ENCODE data around the gene PDS5B. TPM values are rescaled to one million over a fixed set of nuclear protein-coding genes. Genes with fewer than 3 reads are reported as not detected.

PDS5B gene
- total RNA-seq, 4 donors from 2014 or later: 48.8 to 77.1 (median 52.7) TPM

DNA sequence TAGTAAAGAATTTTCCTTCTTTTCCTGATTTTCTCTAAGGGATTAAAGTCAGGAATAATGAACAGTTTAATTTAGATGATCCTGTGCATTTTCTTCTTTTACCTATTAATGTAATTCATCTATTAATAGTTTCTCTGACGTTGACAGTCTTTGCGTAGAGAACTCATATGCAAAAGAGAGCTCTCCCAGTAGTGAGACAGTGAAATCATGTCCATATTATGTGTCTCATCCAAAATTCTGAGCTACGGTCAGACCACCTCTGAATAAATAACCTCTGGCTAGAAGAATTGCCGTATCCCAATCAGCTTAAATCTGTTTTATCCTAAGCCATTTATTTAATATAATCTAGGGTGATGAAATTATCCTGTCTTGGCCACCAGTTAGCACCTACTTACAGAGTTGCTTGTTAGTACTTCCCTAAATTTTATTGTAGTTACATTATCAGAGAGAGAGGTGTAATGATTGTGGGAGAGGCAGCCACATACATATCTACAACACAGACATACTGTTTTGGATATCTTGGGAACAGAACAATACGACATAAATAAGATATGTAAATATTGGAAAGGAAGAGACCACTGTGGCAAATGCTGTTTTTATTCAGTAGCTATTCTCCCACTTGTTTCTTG is 30.7 kb downstream of the PDS5B start:
- Histone ChIP-seq H3K4me3 (no peak overlapping the region), H3K9me3 (peaks cover 0 to 6% (median 0%) of the 10 kb centered on the region in 4 donors), H3K27ac (no peak overlapping the region), H3K27me3 (no peaks in the 10 kb centered on the region), H3K4me1 (peaks cover 0 to 3% (median 0%) of the 10 kb centered on the region in 4 donors), H3K36me3 (no peaks in the 10 kb centered on the region)
- DNase-seq (ENCODE audit: low spot score in 2 of 2): no peak
- TF ChIP-seq, protein P1, sequence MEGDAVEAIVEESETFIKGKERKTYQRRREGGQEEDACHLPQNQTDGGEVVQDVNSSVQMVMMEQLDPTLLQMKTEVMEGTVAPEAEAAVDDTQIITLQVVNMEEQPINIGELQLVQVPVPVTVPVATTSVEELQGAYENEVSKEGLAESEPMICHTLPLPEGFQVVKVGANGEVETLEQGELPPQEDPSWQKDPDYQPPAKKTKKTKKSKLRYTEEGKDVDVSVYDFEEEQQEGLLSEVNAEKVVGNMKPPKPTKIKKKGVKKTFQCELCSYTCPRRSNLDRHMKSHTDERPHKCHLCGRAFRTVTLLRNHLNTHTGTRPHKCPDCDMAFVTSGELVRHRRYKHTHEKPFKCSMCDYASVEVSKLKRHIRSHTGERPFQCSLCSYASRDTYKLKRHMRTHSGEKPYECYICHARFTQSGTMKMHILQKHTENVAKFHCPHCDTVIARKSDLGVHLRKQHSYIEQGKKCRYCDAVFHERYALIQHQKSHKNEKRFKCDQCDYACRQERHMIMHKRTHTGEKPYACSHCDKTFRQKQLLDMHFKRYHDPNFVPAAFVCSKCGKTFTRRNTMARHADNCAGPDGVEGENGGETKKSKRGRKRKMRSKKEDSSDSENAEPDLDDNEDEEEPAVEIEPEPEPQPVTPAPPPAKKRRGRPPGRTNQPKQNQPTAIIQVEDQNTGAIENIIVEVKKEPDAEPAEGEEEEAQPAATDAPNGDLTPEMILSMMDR (IDR thresholded peaks at IDR 0.05): no peak
- TF ChIP-seq POLR2A (IDR thresholded peaks at IDR 0.05): no peak
- no peak for TF ChIP-seq EP300 (IDR thresholded peaks at IDR 0.05)
- 81 to 84% methylated on average over 5 of the region's 5 CpGs for WGBS, 2 donors

DNA sequence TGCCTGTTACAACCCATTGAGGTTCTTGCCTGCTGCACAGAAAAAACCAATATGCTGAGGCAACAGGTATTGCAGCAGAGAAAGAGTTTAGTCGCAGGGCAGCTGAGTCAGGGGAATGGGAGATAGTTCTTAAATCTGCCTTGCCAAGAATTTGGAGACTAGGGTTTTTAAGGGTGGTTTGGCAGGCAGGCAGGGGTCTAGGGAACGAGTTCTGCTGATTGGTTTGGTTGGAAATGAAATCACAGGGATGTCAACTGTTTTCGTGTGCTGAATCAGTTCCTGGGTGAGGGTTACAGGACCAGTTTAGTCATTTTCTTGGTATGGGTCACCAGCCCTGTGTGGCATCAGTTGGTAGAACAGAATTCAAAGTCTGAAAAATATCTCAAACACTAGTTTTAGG is 36.6 kb downstream of the PDS5B start:
- TF ChIP-seq, protein P1 (IDR thresholded peaks at IDR 0.05): no peak
- no peak for TF ChIP-seq EP300 (IDR thresholded peaks at IDR 0.05)
- TF ChIP-seq POLR2A (IDR thresholded peaks at IDR 0.05): no peak
- Histone ChIP-seq H3K36me3 (peaks cover 0 to 3% (median 0%) of the 10 kb centered on the region in 3 donors), H3K4me3 (no peak overlapping the region), H3K27ac (no peak overlapping the region), H3K27me3 (no peaks in the 10 kb centered on the region), H3K9me3 (peaks cover 0 to 21% (median 3%) of the 10 kb centered on the region in 4 donors), H3K4me1 (peaks cover 0 to 43% (median 18%) of the 10 kb centered on the region in 4 donors)
- no peak for DNase-seq (ENCODE audit: low spot score in 2 of 2)
- 94 to 97% methylated on average over 3 of the region's 3 CpGs for WGBS, 2 donors

DNA sequence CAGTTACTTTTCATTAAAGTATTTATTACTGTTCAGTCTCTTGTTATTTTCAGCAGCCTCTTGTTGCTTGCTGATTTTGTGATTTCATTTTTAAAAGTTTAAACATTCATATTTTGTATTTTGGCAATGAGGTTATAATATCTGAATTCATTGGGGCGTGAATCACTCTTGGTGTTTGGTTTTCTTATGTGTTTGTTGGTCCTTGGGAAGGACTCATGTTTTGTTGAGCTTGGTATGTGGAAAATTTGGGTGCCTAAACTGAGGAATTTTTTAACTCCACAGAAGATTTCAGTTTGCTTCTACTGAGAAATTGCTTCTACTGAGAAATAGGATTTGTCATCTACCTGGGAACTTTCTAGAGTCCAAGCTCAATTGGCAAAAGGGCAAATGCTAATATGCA is 38.2 kb downstream of the PDS5B start:
- Histone ChIP-seq H3K36me3 (peaks cover 0 to 3% (median 0%) of the 10 kb centered on the region in 3 donors), H3K27ac (no peak overlapping the region), H3K27me3 (no peaks in the 10 kb centered on the region), H3K4me3 (no peak overlapping the region), H3K9me3 (peaks cover 0 to 21% (median 3%) of the 10 kb centered on the region in 4 donors), H3K4me1 (peaks cover 0 to 47% (median 18%) of the 10 kb centered on the region in 4 donors)
- WGBS, 2 donors: 33 to 42% methylated on average over 1 of the region's 1 CpG
- DNase-seq (ENCODE audit: low spot score in 2 of 2): no peak
- no peak for TF ChIP-seq POLR2A (IDR thresholded peaks at IDR 0.05)
- TF ChIP-seq EP300 (IDR thresholded peaks at IDR 0.05): no peak
- TF ChIP-seq, protein P1 (IDR thresholded peaks at IDR 0.05): no peak

DNA sequence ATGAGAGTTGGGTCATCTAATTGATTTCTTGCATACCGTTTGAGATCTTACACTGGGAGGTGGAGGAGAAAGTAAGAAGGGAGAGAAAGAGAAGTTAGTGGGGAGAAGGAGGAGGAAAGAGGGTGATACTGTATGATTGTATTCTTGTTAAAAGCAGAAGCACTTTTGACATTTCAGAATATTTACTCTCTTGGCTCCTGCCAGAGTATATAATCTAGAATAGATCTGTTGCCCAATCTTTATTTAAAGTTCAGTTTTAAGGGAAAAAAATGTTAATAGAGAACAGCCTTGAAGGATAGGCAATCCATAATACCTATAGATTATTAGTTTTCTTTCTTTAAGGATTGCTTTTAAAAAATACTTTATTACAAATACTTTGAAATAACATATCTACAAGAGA is 41.5 kb downstream of the PDS5B start:
- H3K36me3 ChIP-seq: peaks cover 0 to under 1% (median 0%) of the 10 kb centered on the region in 3 donors
- H3K4me1 ChIP-seq: peaks cover 0 to 54% (median 18%) of the 10 kb centered on the region in 4 donors
- no peak for TF ChIP-seq EP300 (IDR thresholded peaks at IDR 0.05)
- TF ChIP-seq POLR2A (IDR thresholded peaks at IDR 0.05): no peak
- TF ChIP-seq, protein P1 (IDR thresholded peaks at IDR 0.05): no peak
- no peak for DNase-seq (ENCODE audit: low spot score in 2 of 2)
- no peak overlapping the region for H3K4me3 ChIP-seq
- H3K27ac ChIP-seq: no peak overlapping the region
- H3K9me3 ChIP-seq: peaks cover 0 to 8% (median 1%) of the 10 kb centered on the region in 4 donors
- H3K27me3 ChIP-seq: no peaks in the 10 kb centered on the region
- 9 to 12% methylated on average over 1 of the region's 1 CpG for WGBS, 2 donors

DNA sequence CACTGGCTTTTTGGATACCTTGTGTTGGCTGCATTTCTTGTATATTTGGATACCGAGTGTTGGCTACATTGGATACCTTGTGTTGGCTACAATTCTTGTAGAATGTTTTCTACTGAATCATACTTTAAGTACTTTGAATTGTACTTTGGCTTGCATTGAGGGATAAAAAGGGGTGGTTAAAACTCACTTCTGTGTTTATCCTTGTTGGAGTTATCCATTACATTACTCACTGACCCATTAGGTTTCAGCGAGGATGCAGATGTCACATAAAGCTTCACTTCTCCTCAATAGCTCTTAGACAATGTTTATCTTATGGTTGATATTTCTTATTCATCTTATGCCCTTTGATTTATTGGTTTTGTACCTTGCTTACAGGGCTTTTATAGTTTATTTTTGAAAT is 43.1 kb downstream of the PDS5B start:
- Histone ChIP-seq H3K9me3 (no peaks in the 10 kb centered on the region), H3K4me1 (peaks cover 0 to 63% (median 18%) of the 10 kb centered on the region in 4 donors), H3K27ac (no peak overlapping the region), H3K36me3 (no peaks in the 10 kb centered on the region), H3K4me3 (no peak overlapping the region), H3K27me3 (no peaks in the 10 kb centered on the region)
- no peak for TF ChIP-seq POLR2A (IDR thresholded peaks at IDR 0.05)
- TF ChIP-seq, protein P1 (IDR thresholded peaks at IDR 0.05): no peak
- TF ChIP-seq EP300 (IDR thresholded peaks at IDR 0.05): no peak
- DNase-seq (ENCODE audit: low spot score in 2 of 2): no peak
- 84 to 94% methylated on average over 2 of the region's 2 CpGs for WGBS, 2 donors

Measured in tibial nerve (tissue), 4 donors.